ENCODE data around the gene SLC27A3. TPM values are rescaled to one million over a fixed set of nuclear protein-coding genes. Genes with fewer than 3 reads are reported as not detected.
A peak's percentile ranks its signal among the peaks of the same experiment; 100 is the strongest.

Gene SLC27A3
- total and polyA plus RNA-seq, 9 of the 15 experiments (the other 6 are each of a cell fraction or from before 2014, with no cell fraction given), result 0.57 to 5.2 (median 2.8) TPM

GRCh38 chr1:153793973-153794615 is 18.9 kb downstream of the SLC27A3 start:
- Histone ChIP-seq H2AFZ (ENCODE audit: low read depth, low read length) (no peak overlapping the region), H3K27me3 (ENCODE audit: control insufficient read depth in 2 of 2, insufficient read depth in 2 of 2, low read length in 2 of 2) (no peaks in the 10 kb centered on the region), H3K79me2 (ENCODE audit: control insufficient read depth, insufficient read depth, low read length) (no peaks in the 10 kb centered on the region), H3K4me2 (ENCODE audit: insufficient read depth, low read length) (no peak overlapping the region), H3K4me1 (replicated peaks in 1 of 2; ENCODE audit: control insufficient read depth in 2 of 2, insufficient read depth in 2 of 2, low read length in 2 of 2) (peaks cover 7 to 55% of the 10 kb centered on the region in 2 experiments), H3K9me1 (ENCODE audit: control insufficient read depth, insufficient read depth, low read length) (no peaks in the 10 kb centered on the region), H3K36me3 (ENCODE audit: control insufficient read depth, insufficient read depth, low read length) (no peaks in the 10 kb centered on the region), H3K27ac (ENCODE audit: extremely low read depth, low read depth, low read length) (no peak overlapping the region), H3K9ac (ENCODE audit: insufficient read depth in 1 of 2, low read depth in 2 of 2, low read length in 2 of 2) (peak overlapping the region in 1 of 2 experiments; percentile 40; a peak in 2 of 4 replicates), H3K9me3 (replicated peaks; ENCODE audit: control insufficient read depth, insufficient read depth, low read depth, low read length) (no peaks in the 10 kb centered on the region), H3K4me3 (no peak overlapping the region), H4K20me1 (replicated peaks; ENCODE audit: control insufficient read depth, insufficient read depth, low read length) (no peaks in the 10 kb centered on the region)
- TF ChIP-seq KDM4B (IDR thresholded peaks at IDR 0.05; ENCODE audit: borderline replicate concordance in 2 of 2, low read depth in 1 of 2) (no peak), ELF4 (CRISPR knock-in tag; IDR thresholded peaks at IDR 0.05) (no peak), ZZZ3 (IDR thresholded peaks at IDR 0.05) (no peak), ID3 (CRISPR knock-in tag; IDR thresholded peaks at IDR 0.05) (no peak), ID3 (tag; IDR thresholded peaks at IDR 0.05) (no peak), PHB (CRISPR knock-in tag; IDR thresholded peaks at IDR 0.05) (no peak), ZFX (CRISPR knock-in tag; IDR thresholded peaks at IDR 0.05) (no peak), FOXP1 (CRISPR knock-in tag; IDR thresholded peaks at IDR 0.05) (no peak), HNRNPH1 (optimal IDR thresholded peaks at IDR 0.05; ENCODE audit: low read depth, low read length) (no peak), BRD9 (IDR thresholded peaks at IDR 0.05; ENCODE audit: low read depth, partially characterized antibody) (no peak)
- intact Hi-C loops (cut with micrococcal nuclease) (no loop called here), in situ Hi-C loops (cut with MboI) (no loop called here)
- POLR2A ChIA-PET, result interaction anchor here (0.7 to 0.9 kb wide), 2 partner anchors 8 to 32 kb away, joined by 3 to 4 read pairs; no protein-coding TSS in a partner anchor
- BruUV-seq (replicated peaks), result no TSS peak
- FAIRE-seq (no peak), ATAC-seq (no peak), DNase-seq (ENCODE audit: extremely low read depth in 1 of 4, low spot score in 3 of 4) (no peak)
- CTCF ChIA-PET (ENCODE audit: low intra/inter-chr PET ratio), result no interaction called here
- WGBS (ENCODE audit: insufficient coverage, low coverage, missing lambda C conversion rate), result 32% methylated on average over 8 of the region's 12 CpGs

Measured in K562 (cell line).